HG03108 (cell line): ENCODE measurements around the gene ZNF628.
"Not testable (repeated sequence)": the region's sequence is repeated elsewhere in the genome, so short reads cannot be mapped to it uniquely, and the experiment has no call there.

ENCODE experiments used
- ATAC-seq: cut with Tn5 transposase; IDR thresholded peaks from one replicate; pipeline ENCODE4 v1.9.1; 2021; ENCODE audit warnings: moderate library complexity; ENCODE audit not compliant: unreplicated experiment

Gene ZNF628

DNA sequence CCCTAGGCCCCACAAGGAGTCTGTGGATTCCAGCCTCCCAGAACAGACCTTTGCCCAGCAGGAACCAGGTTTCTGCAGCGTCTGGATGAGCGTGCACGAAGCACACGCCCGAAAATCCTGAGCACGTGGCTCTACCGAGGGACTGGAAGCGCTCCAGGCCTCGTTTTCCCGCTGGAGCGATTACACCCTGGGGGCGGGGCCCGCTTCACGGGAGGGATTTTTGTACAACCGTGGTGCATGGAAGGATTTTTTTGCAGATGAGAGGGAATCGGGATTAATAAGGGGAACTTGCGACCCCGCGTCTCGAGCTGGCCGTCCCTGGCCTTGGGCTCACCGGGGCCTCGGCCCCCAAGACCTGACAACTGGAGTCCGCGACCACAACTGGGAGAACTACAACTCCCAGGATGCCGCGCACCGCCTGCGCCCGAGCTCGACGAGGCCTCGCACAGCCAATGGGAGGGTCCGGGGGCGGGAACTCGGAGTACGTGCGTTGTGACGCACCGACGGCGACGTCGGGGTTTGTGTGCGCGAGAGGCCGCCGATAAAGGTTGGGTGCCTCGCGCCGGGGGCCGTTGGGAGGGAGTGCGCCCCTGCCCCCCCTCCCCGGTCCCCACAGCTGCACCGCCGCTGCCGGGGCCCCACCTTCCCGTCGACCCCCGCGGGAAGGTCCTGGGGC is at the start of gene ZNF628:
ZNF628 (plus strand) TSS at position 518 of the 676 bp plus-strand sequence. CDS start 3,294 bp downstream, outside the sequence.
- ATAC-seq, result peak; percentile 86

DNA sequence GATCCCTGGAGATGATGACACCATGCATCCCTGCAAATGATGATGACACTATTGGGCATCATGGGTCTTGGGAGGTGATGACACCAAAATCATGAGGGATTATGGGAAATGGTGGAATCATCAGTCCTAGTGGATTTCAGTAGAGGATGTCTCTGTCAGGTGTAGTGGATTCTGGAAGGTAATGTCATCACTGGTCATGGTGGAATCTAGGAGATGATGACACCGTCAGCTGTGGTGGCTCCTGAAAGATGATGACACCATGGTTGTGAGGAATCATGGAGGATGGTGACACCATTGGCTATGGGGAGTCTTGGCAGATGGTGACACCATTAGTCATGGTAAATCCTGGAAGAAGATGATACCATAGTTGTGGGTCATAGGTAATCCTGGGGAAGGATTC is 45.2 kb upstream of the ZNF628 start:
- ATAC-seq, result no peak

DNA sequence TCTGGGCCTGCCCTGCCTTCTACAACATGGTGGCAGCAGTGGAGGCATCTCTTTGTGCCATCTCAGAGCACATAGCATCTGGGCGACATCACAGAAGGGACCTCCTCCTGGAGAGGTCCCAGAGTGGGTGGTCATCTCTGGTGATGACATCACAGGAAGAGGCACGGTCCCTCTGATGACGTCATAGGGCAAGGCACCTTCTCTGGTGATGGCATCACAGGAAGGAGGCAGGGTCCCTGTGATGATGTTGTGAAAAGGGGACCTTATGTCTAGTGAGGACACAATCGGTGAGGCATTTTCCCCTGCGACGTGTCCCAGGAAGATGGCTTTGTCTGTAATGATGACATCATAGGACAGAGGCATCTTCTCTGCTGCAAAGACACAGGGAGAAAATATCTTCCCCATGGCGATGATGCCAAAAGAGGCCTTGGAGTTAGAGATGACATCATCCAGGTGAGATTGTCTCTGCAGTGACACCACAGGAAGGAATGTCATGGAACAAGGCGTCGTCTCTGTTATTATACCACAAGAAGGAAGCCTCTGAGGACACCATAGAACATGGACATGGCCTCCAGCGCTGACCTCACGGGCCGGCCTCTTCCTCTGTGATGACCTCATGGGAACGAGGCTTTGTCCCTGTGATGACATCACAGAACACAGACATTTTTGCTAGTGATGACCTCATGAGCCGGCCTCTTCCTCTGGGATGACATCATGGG is 44.0 kb upstream of the ZNF628 start:
- no peak for ATAC-seq

DNA sequence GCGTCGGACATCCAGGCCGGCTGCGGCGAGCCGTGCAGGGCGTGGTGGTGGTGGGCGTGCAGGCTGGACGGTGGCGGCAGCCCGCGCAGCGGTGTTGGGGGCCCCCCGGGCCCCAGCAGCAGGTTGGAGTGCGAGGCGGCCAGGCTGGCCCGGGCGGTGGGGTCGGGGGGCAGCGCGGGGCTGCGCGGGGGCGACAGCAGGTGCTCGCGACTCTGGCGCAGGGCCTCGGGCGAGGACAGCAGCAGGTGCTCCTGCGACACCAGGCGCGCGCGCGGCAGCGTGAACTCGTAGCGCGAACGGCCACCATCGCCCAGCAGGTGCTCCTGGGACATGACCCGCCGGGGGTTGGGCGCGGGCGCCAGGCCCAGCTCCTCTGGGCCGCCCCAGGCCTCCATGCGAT is 43.1 kb upstream of the ZNF628 start:
- ATAC-seq, result no peak

DNA sequence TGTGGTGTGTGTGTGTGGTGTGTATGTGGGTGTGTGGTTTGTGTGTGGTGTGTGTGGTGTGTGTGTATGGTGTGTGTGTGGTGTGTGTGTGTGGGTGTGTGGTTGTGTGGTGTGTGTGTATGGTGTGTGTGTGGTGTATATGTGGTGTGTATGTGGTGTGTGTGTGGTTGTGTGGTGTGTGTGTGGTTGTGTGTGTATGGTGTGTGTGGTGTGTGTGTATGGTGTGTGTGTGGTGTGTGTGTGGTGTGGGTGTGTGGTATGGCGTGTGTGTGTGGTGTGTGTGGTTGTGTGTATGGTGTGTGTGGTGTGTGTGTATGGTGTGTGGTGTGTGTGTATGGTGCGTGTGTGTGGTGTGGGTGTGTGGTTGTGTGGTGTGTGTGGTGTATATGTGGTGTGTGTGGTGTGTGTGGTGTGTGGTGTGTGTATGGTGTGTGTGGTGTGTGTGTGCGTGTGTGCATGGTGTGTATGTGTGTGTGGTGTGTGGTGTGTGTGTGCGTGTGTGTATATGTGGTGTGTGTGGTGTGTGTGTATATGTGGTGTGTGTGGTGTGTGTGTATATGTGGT is 42.0 kb upstream of the ZNF628 start:
- no peak for ATAC-seq

DNA sequence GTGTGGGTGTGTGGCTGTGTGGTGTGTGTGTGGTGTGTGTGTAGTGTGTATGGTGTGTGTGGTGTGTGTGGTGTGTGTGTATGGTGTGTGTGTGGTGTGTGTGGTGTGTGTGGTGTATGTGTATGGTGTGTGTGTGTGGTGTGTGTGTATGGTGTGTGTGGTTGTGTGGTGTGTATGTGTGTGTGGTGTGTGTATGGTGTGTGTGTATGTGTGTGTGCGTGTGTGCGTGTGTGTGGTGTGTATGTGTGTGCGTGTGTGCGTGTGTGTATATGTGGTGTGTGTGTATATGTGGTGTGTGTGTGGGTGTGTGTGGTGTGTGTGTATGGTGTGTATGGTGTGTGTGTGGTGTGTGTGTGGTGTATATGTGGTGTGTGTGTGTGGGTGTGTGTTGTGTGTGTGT is 41.4 kb upstream of the ZNF628 start:
- no peak for ATAC-seq

DNA sequence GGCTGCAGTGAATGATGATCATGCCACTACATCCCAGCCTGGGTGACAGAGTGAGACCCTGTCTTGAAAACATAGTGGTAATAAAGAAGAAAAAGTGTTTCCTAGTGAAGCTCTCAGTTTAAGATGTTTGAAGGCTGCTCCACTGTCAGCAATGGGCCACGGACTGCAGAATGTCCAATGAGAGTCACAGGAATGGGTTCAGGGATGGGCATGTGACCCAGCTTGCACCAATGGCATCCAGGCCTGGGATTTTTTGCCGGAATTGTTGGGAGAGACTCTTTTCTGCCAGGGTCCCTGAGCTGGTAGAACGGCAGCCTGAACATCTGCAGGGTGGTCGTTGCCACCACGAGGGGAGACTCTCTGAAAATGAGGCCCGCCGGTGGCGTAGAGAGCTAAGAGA is 39.6 kb upstream of the ZNF628 start:
- no peak for ATAC-seq

DNA sequence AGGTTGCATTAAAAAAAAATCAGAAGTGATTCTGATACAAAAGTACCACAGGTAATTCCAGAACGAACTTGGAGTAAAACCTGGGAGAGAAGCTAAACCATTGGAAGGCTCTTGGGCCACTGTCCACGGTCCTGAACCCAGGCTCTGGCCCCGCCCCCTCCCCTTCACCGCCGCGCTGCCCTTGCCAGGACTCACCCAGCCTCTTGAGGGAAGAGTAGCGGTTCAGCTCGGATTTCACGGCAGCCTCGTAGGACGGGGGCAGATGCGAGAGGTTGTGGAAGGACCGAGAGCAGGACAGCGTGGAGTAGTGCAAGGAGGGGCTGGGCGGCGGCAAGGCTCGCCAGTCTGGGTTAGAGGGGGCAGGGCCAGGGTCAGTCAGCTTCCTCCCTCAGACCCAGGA is 39.0 kb upstream of the ZNF628 start:
- no peak for ATAC-seq

DNA sequence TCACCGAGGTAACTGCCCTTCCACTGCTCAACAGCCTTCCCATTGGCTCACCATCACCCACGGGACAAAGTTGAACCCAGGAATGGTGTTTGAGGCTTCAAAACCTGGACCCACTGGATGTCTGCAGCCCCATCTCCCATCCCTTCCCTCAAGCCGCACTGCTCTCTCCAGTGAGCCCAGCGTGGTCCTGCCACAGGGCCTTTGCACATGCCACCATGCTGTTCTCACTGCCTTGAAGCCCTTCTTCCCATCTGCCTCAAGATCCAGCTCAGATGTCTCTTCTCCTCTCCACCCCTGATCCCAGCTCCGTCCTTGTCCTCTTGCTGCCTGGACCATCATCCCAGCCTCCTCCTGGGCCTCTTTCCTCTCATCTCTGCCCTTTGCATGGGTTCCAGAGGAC is 37.4 kb upstream of the ZNF628 start:
- ATAC-seq, result no peak

DNA sequence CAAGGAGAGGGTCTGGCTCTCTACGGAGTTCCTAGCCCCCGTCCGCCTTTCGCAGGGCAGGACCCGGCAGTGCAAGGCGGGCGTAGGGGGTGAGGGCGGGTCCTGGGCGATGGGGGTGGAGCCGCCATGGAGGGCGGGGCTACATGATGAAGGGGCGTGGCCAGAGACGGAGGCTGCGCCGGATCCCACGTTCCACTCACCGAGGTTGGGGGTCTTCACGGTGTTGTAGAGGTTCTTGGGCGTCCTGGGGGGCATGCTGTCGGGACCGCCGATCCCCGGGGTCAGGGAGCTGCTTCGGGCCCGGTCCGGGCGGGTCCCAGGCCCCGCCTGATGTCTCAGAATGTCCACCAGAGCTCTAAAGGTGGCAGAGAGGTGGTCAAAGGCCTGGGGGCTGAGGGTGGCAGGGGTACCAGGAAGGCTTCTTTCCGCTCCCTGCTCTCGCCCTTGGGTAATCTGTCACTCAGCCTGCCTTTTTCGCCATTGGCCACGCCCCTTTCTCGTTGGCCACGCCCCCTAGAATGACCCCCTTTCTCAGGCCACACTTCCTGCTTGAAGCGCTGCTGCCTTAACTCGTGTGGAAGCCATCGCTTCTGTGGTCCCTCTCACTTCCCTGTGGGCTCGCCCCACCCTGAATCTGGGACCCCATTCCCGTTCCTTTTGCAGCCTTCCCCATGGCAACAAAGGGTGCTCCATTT is 35.9 kb upstream of the ZNF628 start:
- no peak for ATAC-seq

DNA sequence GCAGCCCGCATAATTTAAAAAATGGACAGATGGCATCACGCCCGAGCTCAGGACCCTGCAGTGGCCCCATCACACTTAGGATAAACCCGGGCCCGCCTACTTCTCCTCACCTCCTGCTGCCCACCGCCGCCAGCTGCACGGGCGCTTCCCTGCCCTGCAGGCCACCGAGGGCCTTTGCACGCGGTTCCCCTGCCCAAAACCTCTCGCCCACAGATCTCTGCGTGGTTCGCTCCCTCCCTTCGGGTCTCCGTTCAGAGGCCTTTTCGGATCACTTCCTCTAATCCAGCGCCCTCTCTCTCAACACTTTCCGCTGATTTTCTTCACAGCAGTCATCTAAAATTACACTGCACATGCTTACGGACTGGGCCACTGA is 35.1 kb upstream of the ZNF628 start:
- no peak for ATAC-seq

DNA sequence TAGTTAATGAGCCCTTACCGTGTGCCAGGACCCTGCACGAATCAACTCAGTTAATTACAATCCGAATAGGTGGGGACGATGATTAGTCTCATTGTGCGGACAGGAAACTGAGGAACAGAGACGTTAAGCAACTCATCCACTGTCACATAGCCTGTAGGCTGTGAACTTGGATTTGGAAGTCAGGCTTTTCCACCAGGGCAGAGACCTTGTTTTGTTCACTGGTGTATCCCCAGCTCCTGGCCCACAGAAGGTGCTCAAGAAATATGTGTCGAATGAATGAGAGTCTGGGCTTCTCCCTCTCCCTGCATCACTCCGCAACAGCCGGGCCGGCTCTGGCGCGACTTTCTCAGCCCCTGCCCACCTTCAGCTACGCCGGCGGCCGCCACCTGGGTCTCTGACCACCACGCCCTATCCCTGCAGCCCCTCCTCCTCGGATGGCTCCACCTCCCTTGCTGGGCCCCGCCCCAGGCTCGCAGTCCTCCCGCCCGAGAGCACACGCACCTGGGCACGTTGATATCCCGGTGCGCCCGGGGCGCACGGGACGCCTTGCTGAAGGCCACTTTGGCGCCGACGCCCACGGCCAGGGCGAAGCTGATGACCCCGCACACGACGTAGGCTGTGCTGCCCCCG is 34.6 kb upstream of the ZNF628 start:
- ATAC-seq, result no peak

DNA sequence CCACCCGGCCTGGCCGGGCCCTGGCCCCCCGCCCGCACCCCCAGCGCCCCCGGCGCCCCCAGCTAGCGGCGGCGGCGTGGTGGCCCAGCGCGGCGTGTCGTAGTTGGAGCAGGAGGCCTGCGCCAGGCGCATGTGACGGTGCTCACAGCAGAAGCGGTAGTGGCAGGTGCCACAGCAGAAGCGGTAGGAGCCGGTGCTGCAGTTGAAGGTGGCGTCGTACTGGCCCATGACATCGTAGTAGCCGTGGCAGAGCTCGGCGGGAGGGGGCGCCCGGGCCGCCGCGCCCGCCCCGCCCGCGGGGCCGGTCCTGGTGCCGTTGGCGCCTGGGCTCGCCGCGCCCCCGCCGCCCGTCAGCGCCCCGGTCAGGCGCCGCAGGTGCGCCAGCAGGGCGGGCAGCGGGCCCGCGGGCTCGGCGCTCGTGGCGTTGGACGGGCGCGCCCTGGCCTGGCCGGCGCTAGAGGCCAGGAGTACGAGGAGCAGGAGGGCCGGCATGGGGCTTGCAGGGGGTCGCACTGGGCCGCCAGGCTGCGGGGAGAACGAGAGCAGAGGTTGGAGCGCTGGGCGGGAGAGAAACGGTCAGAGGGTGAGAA is 34.0 kb upstream of the ZNF628 start:
- ATAC-seq, result no peak

DNA sequence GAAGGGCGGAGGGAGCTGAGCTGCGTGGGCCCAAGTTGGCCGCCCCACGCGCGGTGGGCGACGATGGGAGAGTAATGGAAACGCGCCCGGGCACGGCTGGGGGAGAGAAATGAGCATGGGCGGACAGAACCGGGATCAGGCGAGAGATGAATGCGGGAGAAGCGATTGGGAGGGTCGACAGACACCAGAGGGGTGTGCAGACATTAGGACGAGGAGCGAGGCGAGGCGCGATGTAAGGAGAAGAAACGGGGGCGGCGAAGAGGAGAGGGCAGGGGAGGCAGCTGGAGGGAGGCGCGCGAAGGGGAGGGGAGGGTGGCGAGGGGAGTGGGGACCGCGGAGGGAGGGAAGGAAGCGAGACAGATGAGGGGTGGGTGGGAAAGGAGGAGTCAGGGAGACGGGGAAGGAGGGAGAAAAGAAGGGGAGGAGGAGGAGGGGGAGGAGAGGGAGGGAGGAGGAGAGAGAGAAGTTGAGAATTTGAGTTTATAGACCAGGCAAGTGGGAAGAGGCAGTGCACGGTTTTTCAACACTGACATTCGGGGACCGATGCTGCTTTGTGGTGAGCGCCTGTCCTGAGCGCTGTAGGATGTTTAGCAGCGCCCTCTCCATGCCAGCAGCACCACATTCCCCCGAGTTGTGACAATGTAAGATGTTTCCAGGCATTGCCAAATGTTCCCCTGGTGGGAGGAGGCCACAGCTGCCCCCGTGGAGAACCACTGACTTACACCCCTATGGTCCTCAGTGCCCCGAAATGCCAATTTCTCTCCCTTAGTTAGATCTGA is 33.2 kb upstream of the ZNF628 start, which contains the start of gene SHISA7:
SHISA7 (minus strand) TSS at position 256 of the 779 bp plus-strand sequence. CDS start 437 bp downstream, outside the sequence.
- ATAC-seq, result no peak

DNA sequence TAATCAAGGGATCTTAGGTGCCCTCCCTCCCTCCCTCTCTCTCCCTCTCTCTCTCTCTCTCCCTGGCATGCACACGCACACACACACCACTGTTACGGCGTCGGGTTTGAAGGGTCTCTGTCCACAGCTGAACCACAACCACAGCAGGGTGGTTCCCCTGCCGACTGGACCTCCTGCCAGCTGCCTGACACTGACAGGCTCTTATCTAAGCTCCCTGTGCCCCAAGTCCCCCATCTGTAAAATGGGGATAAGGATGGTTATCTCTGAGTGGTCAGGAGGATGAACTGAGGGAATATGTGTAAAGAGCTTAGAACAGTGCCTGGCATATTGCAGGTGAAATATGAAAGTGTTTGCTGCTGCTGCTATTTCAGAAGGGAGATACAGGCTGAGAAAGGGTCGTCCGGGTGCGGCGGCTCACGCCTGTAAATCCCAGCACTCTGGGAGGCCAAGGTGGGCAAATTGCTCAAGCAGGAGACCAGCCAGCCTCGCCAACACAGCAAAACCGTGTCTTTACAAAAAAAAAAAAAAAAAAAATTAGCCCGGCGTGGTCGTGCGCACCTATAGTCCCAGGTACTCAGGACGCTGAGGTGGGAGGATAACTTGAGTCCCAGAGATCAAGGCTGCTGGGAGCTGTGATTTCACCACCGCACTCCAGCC is 32.5 kb upstream of the ZNF628 start:
- ATAC-seq, result no peak

DNA sequence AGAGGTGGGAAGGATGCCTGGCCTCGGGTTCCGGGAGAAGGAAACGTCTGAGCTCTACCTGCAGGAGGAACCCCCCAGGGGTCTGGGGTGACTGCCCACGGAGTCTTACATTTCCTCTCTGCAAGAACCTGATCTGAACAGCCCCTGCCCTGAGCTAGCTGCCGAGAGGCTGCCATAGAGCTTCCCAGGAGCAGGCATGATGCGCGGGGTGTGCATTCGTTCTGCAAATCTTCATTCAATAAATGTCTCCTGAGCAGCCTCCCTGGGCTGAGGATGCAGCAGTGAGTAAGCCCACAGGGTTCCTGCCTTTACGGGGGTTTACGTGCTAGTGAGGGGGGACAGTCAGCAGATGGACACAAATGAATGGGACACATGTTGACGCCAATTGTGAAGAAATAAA is 31.8 kb upstream of the ZNF628 start:
- no peak for ATAC-seq

DNA sequence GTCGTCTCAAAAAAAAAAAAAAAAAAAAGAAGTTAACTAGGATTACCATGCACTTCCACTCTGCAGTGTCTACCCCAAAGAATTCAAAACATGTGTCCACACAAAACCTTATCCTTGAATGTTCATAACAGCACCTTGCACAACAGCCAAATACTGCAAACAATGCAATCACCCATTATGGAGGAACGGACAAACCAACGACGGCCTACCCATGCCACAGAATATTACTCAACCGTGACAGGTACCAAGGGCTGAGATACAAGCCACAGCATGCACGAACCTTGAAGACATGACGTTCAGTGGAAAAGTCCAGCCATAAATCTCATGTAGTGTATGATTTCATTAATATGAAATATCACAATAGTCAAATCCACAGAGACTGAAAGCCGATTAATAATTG is 30.4 kb upstream of the ZNF628 start:
- no peak for ATAC-seq

DNA sequence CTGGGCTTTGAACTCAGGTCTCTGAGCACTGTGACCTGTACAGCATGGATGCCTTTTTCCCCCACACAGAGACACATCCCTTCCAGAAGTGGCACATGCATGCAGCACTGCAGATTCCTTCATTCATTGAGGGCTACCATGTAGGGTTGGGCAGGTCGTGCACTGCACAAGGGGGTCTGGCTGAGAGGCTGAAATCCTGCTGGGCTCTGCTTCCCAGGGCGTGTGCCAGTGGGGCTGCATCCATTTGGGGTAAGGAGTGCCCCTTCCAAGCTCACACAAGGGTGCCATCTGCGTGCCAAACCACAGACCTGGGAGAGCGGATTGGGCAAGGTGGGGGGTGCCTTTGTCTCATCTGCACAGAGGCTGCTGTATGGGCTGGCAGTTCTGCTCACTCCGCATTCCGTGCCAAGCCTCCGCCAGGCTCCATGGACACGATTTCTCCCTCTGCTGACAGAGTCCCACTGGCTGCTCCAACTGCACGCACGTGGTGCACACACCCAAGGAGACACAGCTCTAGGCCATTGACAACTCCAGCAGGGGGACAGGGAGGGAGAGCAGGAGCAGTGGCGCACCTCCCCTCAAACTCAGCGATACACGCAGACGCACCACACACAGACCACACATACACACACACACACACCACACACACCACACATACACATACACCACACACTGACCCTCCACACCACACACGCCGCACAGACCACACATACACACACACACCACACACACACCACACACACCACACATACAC is 28.8 kb upstream of the ZNF628 start:
- ATAC-seq, result no peak

DNA sequence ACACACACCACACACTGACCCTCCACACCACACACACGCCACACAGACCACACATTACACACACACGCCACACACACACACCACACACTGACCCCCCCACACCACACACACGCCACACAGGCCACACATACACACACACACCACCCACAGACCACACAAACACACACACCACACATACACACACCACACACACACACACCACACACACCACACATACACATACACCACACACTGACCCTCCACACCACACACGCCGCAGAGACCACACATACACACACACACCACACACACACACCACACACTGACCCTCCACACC is 28.3 kb upstream of the ZNF628 start:
- not testable (repeated sequence) for ATAC-seq
